Measurements from ENCODE around the gene SHPK.

DNA sequence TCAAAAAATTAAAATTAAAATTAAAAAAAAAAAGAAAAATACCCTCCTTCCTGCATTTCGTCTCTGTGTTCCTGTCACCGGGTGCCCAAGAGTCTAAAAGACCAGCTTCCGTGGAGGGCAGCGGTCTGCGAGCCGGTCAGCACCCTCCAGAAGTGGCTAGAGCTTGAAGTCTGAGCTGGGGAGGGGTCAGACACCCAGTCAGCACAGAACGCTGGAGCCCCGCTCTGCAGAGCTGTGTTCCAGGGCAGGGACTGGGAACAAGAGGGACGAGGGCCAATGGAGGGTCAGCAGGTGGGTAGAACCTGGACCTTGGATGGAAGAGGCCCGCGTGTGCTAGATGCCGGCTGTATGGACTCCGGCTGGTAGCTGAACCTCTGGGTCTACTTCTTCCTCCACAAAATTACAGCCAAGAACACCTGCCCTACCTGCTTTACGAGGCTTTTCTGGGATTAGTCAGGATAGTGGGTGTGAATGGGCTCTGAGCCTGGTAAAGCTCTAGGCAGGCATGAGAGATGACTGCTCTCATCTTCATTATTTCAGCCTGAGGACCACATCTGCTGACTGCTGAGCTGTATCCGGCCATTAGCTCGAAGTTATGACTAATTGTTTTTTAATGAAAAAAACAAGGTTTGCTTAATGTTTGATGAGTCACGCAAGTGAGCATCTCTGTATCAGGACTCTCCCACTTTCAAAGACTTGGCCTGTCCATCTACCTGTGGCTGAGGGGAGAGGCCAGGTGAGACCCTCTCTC, 32.8 kb downstream of the SHPK start:
- TF ChIP-seq, protein P1, sequence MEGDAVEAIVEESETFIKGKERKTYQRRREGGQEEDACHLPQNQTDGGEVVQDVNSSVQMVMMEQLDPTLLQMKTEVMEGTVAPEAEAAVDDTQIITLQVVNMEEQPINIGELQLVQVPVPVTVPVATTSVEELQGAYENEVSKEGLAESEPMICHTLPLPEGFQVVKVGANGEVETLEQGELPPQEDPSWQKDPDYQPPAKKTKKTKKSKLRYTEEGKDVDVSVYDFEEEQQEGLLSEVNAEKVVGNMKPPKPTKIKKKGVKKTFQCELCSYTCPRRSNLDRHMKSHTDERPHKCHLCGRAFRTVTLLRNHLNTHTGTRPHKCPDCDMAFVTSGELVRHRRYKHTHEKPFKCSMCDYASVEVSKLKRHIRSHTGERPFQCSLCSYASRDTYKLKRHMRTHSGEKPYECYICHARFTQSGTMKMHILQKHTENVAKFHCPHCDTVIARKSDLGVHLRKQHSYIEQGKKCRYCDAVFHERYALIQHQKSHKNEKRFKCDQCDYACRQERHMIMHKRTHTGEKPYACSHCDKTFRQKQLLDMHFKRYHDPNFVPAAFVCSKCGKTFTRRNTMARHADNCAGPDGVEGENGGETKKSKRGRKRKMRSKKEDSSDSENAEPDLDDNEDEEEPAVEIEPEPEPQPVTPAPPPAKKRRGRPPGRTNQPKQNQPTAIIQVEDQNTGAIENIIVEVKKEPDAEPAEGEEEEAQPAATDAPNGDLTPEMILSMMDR (IDR thresholded peaks at IDR 0.05), result no peak
- no peak for TF ChIP-seq POLR2A (IDR thresholded peaks at IDR 0.05)

Measured in testis (tissue), 2 donors.